CD14-positive monocyte (primary cell): ENCODE results near the gene TLR7. TPM values are rescaled to one million over a fixed set of nuclear protein-coding genes. Genes with fewer than 3 reads are reported as not detected.

Experiments used
- DNase-seq, 3 donors: peaks; one replicate each; pipeline ENCODE4 v3.0.0-alpha.2; 2011 to 2022
- H2AFZ ChIP-seq: 2 replicates; pipeline ENCODE4 v1.6.0; 2012; ENCODE audit warnings: mild to moderate bottlenecking, low read depth, low read length, inconsistent platforms; ENCODE audit not compliant: insufficient read depth, poor library complexity, severe bottlenecking
- H3K27ac ChIP-seq, 2 donors: 1 replicate in 1 of 2; 2 replicates in 1 of 2; pipeline ENCODE4 v1.5.1; 2012 to 2013; ENCODE audit warnings: low read length in 2 of 2, control low read depth in 1 of 2, inconsistent platforms in 1 of 2, low read depth in 1 of 2, mild to moderate bottlenecking in 1 of 2
- H3K27me3 ChIP-seq, 2 donors: one replicate each; pipeline versions ENCODE4 v1.6.0 to v1.6.1; 2011 to 2013; ENCODE audit warnings: low read length in 2 of 2; ENCODE audit not compliant: control insufficient read depth in 2 of 2, insufficient read depth in 2 of 2
- H3K36me3 ChIP-seq, 2 donors: replicated peaks in 1 of 2; 1 replicate in 1 of 2; 2 replicates in 1 of 2; pipeline versions ENCODE4 v1.5.1 to v1.6.1; 2012 to 2013; ENCODE audit warnings: low read length in 2 of 2, control low read depth in 1 of 2, inconsistent platforms in 1 of 2, mild to moderate bottlenecking in 1 of 2; ENCODE audit not compliant: insufficient read depth in 2 of 2, control insufficient read depth in 1 of 2
- H3K4me1 ChIP-seq, 2 donors: 1 replicate in 1 of 2; 2 replicates in 1 of 2; pipeline versions ENCODE4 v1.5.1 to v1.6.1; 2012 to 2013; ENCODE audit warnings: low read length in 2 of 2, control low read depth in 1 of 2, inconsistent platforms in 1 of 2, mild to moderate bottlenecking in 1 of 2, moderate library complexity in 1 of 2; ENCODE audit not compliant: insufficient read depth in 2 of 2, control insufficient read depth in 1 of 2
- H3K4me2 ChIP-seq: replicated peaks from 2 replicates; pipeline ENCODE3; 2012; ENCODE audit warnings: low read length, moderate library complexity, mild to moderate bottlenecking; ENCODE audit not compliant: poor library complexity, severe bottlenecking; ENCODE audit errors: extremely low read depth
- H3K4me3 ChIP-seq, 3 experiments: fragments of 200-600 bp in 1 of 3; sonication (generic) in 1 of 3; replicated peaks in 1 of 3; 1 replicate in 2 of 3; 2 replicates in 1 of 3; pipeline ENCODE4 v1.5.1; 2011 to 2013; ENCODE audit warnings: low read length in 3 of 3, mild to moderate bottlenecking in 3 of 3, control low read depth in 2 of 3, low read depth in 2 of 3, inconsistent platforms in 1 of 3, moderate library complexity in 1 of 3
- H3K79me2 ChIP-seq: 2 replicates; pipeline ENCODE4 v1.6.0; 2012; ENCODE audit warnings: mild to moderate bottlenecking, control low read depth, inconsistent platforms, low read length, moderate library complexity; ENCODE audit not compliant: insufficient read depth
- H3K9ac ChIP-seq: 2 replicates; pipeline ENCODE4 v1.6.0; 2017; ENCODE audit warnings: low read length, mild to moderate bottlenecking; ENCODE audit not compliant: insufficient read depth, poor library complexity, severe bottlenecking
- H3K9me3 ChIP-seq, 2 donors: replicated peaks in 1 of 2; 1 replicate in 1 of 2; 2 replicates in 1 of 2; pipeline versions ENCODE4 v1.5.1 to v1.6.1; 2012 to 2013; ENCODE audit warnings: low read length in 2 of 2, control low read depth in 1 of 2; ENCODE audit not compliant: control insufficient read depth in 1 of 2, insufficient read depth in 1 of 2
- H4K20me1 ChIP-seq: 2 replicates; pipeline ENCODE4 v1.6.0; 2012; ENCODE audit warnings: mild to moderate bottlenecking, low read length, control low read depth, moderate library complexity; ENCODE audit not compliant: insufficient read depth
- H3K27ac Mint-ChIP-seq, 7 donors: one replicate each; pipeline ENCODE4 v1.8.0; 2020; ENCODE audit warnings: mild to moderate bottlenecking in 7 of 7, mixed read lengths in 7 of 7, moderate library complexity in 6 of 7, inconsistent platforms in 2 of 7
- H3K27me3 Mint-ChIP-seq, 3 donors: one replicate each; pipeline ENCODE4 v1.8.0; 2021 to 2022; ENCODE audit warnings: low read depth in 3 of 3, mild to moderate bottlenecking in 3 of 3, mixed read lengths in 3 of 3, moderate library complexity in 3 of 3, inconsistent platforms in 1 of 3
- H3K36me3 Mint-ChIP-seq, 2 donors: one replicate each; pipeline ENCODE4 v1.8.0; 2020; ENCODE audit warnings: mixed read lengths in 2 of 2, inconsistent platforms in 1 of 2, mild to moderate bottlenecking in 1 of 2
- H3K4me1 Mint-ChIP-seq: one replicate; pipeline ENCODE4 v1.8.0; 2020; ENCODE audit warnings: mild to moderate bottlenecking, mixed read lengths
- H3K4me3 Mint-ChIP-seq, 2 donors: one replicate each; pipeline ENCODE4 v1.8.0; 2020; ENCODE audit warnings: mild to moderate bottlenecking in 2 of 2, mixed read lengths in 2 of 2, moderate library complexity in 1 of 2
- H3K9me3 Mint-ChIP-seq, 7 donors: one replicate each; pipeline ENCODE4 v1.8.0; 2020 to 2022; ENCODE audit warnings: mixed read lengths in 7 of 7, mild to moderate bottlenecking in 6 of 7, moderate library complexity in 6 of 7, inconsistent platforms in 2 of 7
- WGBS: methylation state at CpG from one replicate; pipeline ENCODE4 v1.1.5; 2013; ENCODE audit warnings: missing lambda C conversion rate; ENCODE audit not compliant: insufficient coverage; 5-methylcytosine and 5-hydroxymethylcytosine counted together
- intact Hi-C, 2 donors: fragments of 100-400 bp; cut with micrococcal nuclease; formaldehyde crosslinking; loops; one replicate each; pipeline versions ENCODE4 v1.15.0 to v1.15.1; 2023
- polyA minus RNA-seq: library from RNA; depleted of rRNA, polyadenylated mRNA; stranded (reverse); fragments of >200 nt; gene quantifications from 2 replicates; pipeline ENCODE4 v1.2.3, GENCODE V29; 2012
- polyA plus RNA-seq, 3 donors: library from polyadenylated mRNA; depleted of rRNA in 1 of 3; unstranded in 2 of 3; stranded (reverse) in 1 of 3; fragments of 300-500 nt in 2 of 3; fragments of >200 nt in 1 of 3; fragmentation: Illumina TruSeq in 2 of 3; gene quantifications; 1 replicate in 2 of 3; 2 replicates in 1 of 3; pipeline ENCODE4 v1.2.3, GENCODE V29; 2012 to 2021
- total RNA-seq, 12 experiments: library from RNA in 1 of 12; stranded (reverse) in 1 of 12; fragments of 120-200 nt in 1 of 12; gene quantifications; one replicate each; pipeline ENCODE4 v1.2.4 and lab custom pipeline; 2013 to 2026; ENCODE audit warnings: mixed read lengths in 6 of 12, inconsistent platforms in 1 of 12
- TF ChIP-seq, protein P1 (sequence below): fragments of 200-600 bp; IDR thresholded peaks from one replicate; pipeline ENCODE4 v1.8.0; 2022; ENCODE audit warnings: antibody characterized with exemption, mild to moderate bottlenecking

Gene TLR7
- total RNA-seq (2013): 26.3 TPM
- 10 to 100 TPM in 2 of 3 donors, 1 to 10 TPM in 1; 4.2 to 27.3 (median 23.0) TPM for polyA plus RNA-seq
- 8.0 and 15.9 TPM in 2 replicates for polyA minus RNA-seq
- total RNA-seq (lab: John Stamatoyannopoulos, UW): 7.1 to 28.7 (median 13.0) reads per million in 11 experiments

DNA sequence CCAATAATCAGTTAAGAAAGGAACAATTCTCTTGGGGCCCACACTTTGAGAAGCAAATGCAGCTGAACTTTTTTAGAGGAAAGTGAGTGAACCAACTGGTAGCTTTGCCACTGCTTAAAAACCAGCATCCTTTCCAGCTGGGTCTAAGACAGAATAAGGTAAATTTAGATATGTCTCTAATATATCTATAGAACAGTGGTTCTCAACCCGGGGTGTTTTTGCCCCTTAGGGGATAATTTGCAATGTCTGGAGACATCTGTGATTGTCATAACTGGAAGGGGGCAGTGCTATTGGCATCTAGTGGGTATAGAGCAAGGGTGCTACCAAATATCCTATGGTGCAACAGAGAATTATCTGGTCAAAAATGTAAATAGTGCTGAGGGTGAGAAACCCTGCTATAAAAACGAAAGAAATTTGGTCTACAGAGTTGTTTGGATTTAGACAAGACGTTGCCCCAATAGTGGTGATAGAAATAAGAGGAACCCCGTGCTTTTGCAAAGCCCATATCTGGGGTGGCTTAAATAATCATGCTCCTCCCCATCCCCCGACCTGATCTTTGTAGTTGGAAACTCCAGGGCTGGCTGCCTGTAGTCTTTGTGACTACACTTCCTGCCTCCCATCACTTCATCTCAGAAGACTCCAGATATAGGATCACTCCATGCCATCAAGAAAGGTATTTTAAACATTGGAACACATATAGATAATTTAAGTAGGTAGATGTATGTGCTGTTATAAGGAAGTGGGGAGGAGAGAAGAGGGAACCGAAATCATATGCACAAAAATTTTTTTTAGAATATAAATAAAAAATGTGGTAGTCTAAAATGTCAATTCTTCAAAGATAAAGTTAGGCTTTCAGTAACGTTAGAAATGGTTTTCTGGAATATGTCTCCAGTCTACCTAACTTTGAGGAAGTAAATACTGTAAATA lies at the start of gene TLR7:
Gene TLR7, plus strand, starts transcription at position 622 of the 927 bp plus-strand sequence. CDS start 507 bp downstream, outside the sequence.
- Histone ChIP-seq H3K4me2 (peak within 1 kb of the TSS; percentile 80), H3K27me3 (peaks cover 0 to 7% of the 10 kb centered on the region in 2 donors), H3K4me1 (peaks cover 58 to 61% of the 10 kb centered on the region in 2 donors), H4K20me1 (peaks cover 5% of the 10 kb centered on the region), H3K27ac (peak within 1 kb of the TSS; percentile 67 to 75), H2AFZ (no peak within 1 kb of the TSS), H3K4me3 (peak within 1 kb of the TSS; percentile 42 to 73 (median 46)), H3K79me2 (peaks cover 43% of the 10 kb centered on the region), H3K36me3 (no peaks in the 10 kb centered on the region), H3K9me3 (no peaks in the 10 kb centered on the region), H3K9ac (peak within 1 kb of the TSS; percentile 47)
- Mint-ChIP-seq H3K4me3 (peak within 1 kb of the TSS; percentile 81 to 96), H3K27me3 (peaks cover 0 to 4% (median 0%) of the 10 kb centered on the region in 3 donors), H3K36me3 (peaks cover 5 to 12% of the 10 kb centered on the region in 2 donors), H3K27ac (peak within 1 kb of the TSS; percentile 90 to 95 (median 93)), H3K9me3 (peaks cover 2 to 33% (median 12%) of the 10 kb centered on the region in 7 donors), H3K4me1 (peaks cover 50% of the 10 kb centered on the region)
- intact Hi-C loops: no loop called here
- DNase-seq: peak in 2 of 3 donors; percentile 33 to 64
- TF ChIP-seq, protein P1, sequence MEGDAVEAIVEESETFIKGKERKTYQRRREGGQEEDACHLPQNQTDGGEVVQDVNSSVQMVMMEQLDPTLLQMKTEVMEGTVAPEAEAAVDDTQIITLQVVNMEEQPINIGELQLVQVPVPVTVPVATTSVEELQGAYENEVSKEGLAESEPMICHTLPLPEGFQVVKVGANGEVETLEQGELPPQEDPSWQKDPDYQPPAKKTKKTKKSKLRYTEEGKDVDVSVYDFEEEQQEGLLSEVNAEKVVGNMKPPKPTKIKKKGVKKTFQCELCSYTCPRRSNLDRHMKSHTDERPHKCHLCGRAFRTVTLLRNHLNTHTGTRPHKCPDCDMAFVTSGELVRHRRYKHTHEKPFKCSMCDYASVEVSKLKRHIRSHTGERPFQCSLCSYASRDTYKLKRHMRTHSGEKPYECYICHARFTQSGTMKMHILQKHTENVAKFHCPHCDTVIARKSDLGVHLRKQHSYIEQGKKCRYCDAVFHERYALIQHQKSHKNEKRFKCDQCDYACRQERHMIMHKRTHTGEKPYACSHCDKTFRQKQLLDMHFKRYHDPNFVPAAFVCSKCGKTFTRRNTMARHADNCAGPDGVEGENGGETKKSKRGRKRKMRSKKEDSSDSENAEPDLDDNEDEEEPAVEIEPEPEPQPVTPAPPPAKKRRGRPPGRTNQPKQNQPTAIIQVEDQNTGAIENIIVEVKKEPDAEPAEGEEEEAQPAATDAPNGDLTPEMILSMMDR: no peak
- WGBS: no CpG with 5 or more reads among the region's 7 CpGs

DNA sequence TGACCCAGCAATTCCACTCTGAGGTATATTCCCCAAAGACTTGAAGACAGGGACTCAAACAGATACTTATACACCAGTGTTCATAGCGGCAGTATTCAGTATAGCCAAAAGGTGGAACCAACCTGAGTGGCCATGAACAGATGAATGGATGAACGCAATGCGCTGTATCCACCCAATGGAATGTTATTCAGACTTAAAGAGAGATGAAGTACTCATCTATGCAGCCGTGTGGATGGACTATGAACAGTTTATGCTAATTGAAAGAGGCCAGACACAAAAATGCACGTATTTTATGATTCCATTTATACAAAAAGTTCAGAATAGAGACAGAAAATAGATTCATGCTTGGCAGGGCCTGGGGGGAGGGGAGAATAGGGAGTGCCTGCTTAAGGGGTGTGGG lies 49.3 kb upstream of the TLR7 start:
- intact Hi-C loops: no loop called here
- H3K36me3 ChIP-seq: peaks cover 11 to 24% of the 10 kb centered on the region in 2 donors
- peaks cover 0 to 4% of the 10 kb centered on the region in 2 donors for H3K27me3 ChIP-seq

More for the DNA sequence above, 49.3 kb upstream of the TLR7 start:
- 100% methylated on average over 1 of the region's 5 CpGs for WGBS
- Histone ChIP-seq H3K9me3 (no peaks in the 10 kb centered on the region), H3K27ac (no peak overlapping the region), H2AFZ (no peak overlapping the region), H3K4me2 (no peak overlapping the region), H3K4me1 (peaks cover 4 to 6% of the 10 kb centered on the region in 2 donors), H3K79me2 (no peaks in the 10 kb centered on the region), H4K20me1 (no peaks in the 10 kb centered on the region), H3K9ac (no peak overlapping the region), H3K4me3 (no peak overlapping the region)
- no peak overlapping the region for H3K27ac Mint-ChIP-seq
- TF ChIP-seq, protein P1: no peak
- peaks cover 0 to 1% (median 0%) of the 10 kb centered on the region in 7 donors for H3K9me3 Mint-ChIP-seq
- no peak for DNase-seq
- peaks cover 10% of the 10 kb centered on the region for H3K4me1 Mint-ChIP-seq
- H3K27me3 Mint-ChIP-seq: peaks cover 0 to 10% (median 0%) of the 10 kb centered on the region in 3 donors
- H3K36me3 Mint-ChIP-seq: peaks cover 13 to 19% of the 10 kb centered on the region in 2 donors
- no peak overlapping the region for H3K4me3 Mint-ChIP-seq
